Transverse colon (tissue), 4 donors: ENCODE measurements around the gene KEAP1.

Experiments used
- CTCF ChIP-seq, 5 experiments: fragments of 200-600 bp in 3 of 5; fragments of 450-650 bp in 2 of 5; sonication (generic) in 3 of 5; IDR thresholded peaks; 1 replicate in 2 of 5; 2 replicates in 3 of 5; pipeline ENCODE4 v1.5.1; 2016 to 2017; ENCODE audit warnings: antibody characterized with exemption in 5 of 5, inconsistent platforms in 3 of 5, mild to moderate bottlenecking in 2 of 5, moderate library complexity in 1 of 5
- POLR2AphosphoS5 ChIP-seq, 3 donors: sonication (generic); formaldehyde crosslinking; IDR thresholded peaks; one replicate each; pipeline ENCODE4 v1.6.1; 2016; ENCODE audit warnings: antibody characterized with exemption in 3 of 3

DNA sequence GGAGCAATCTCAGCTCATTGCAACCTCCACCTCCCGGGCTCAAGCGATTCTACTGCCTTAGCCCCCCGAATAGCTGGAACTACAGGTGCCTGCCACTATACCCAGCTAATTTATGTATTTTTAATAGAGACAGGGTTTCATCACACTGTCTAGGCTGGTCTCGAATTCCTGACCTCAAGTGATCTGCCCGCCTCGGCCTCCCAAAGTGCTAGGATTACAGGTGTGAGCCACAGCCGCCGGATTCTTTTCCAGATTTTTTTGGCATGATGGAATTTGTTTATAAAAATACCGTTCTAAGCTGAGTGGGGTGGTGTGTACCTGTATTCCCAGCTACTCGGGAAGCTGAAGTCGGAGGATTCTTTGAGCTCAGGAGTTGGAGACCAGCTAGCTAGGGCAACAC is 34.5 kb upstream of the KEAP1 start:
- TF ChIP-seq CTCF (IDR thresholded peaks at IDR 0.05) (no peak), POLR2AphosphoS5 (IDR thresholded peaks at IDR 0.05) (no peak)
